ENCODE measurements around the gene FOXP3. TPM values are rescaled to one million over a fixed set of nuclear protein-coding genes. Genes with fewer than 3 reads are reported as not detected.

The FOXP3 gene
- total RNA-seq, 1 experiment from 2014 or later = 0.42 TPM

- DNase-seq (ENCODE audit: low spot score) (no peak), ATAC-seq (no peak)
- Mint-ChIP-seq H3K27me3 (ENCODE audit: low read depth) (peaks cover 2% of the 10 kb centered on the region; the same call in 1 of the 2 replicates), H3K27ac (no peak overlapping the region), H3K9me3 (no peaks in the 10 kb centered on the region), H3K4me1 (no peaks in the 10 kb centered on the region), H3K4me3 (no peak overlapping the region), H3K36me3 (no peaks in the 10 kb centered on the region)
- CTCF ChIA-PET = interaction anchor here (1.6 kb wide), 1 partner anchor 66 kb away, joined by 4 read pairs; no protein-coding TSS in a partner anchor
- POLR2A ChIA-PET = no interaction called here
- TF ChIP-seq, protein P1, sequence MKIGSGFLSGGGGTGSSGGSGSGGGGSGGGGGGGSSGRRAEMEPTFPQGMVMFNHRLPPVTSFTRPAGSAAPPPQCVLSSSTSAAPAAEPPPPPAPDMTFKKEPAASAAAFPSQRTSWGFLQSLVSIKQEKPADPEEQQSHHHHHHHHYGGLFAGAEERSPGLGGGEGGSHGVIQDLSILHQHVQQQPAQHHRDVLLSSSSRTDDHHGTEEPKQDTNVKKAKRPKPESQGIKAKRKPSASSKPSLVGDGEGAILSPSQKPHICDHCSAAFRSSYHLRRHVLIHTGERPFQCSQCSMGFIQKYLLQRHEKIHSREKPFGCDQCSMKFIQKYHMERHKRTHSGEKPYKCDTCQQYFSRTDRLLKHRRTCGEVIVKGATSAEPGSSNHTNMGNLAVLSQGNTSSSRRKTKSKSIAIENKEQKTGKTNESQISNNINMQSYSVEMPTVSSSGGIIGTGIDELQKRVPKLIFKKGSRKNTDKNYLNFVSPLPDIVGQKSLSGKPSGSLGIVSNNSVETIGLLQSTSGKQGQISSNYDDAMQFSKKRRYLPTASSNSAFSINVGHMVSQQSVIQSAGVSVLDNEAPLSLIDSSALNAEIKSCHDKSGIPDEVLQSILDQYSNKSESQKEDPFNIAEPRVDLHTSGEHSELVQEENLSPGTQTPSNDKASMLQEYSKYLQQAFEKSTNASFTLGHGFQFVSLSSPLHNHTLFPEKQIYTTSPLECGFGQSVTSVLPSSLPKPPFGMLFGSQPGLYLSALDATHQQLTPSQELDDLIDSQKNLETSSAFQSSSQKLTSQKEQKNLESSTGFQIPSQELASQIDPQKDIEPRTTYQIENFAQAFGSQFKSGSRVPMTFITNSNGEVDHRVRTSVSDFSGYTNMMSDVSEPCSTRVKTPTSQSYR (CRISPR knock-in tag; IDR thresholded peaks at IDR 0.05) = no peak
- no peak for TF ChIP-seq FOXK1 (CRISPR knock-in tag; IDR thresholded peaks at IDR 0.05)
- TF ChIP-seq, protein P2, sequence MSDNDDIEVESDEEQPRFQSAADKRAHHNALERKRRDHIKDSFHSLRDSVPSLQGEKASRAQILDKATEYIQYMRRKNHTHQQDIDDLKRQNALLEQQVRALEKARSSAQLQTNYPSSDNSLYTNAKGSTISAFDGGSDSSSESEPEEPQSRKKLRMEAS (CRISPR knock-in tag; IDR thresholded peaks at IDR 0.05) = no peak
- no peak for TF ChIP-seq KAT7 (CRISPR knock-in tag; IDR thresholded peaks at IDR 0.05; ENCODE audit: borderline replicate concordance)
- TF ChIP-seq HMGA2 (CRISPR knock-in tag; IDR thresholded peaks at IDR 0.05) = no peak
- TF ChIP-seq, protein P3, sequence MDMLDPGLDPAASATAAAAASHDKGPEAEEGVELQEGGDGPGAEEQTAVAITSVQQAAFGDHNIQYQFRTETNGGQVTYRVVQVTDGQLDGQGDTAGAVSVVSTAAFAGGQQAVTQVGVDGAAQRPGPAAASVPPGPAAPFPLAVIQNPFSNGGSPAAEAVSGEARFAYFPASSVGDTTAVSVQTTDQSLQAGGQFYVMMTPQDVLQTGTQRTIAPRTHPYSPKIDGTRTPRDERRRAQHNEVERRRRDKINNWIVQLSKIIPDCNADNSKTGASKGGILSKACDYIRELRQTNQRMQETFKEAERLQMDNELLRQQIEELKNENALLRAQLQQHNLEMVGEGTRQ (CRISPR knock-in tag; IDR thresholded peaks at IDR 0.05) = no peak
- no peak for TF ChIP-seq MLX (CRISPR knock-in tag; IDR thresholded peaks at IDR 0.05)
- no peak for TF ChIP-seq STAT6 (CRISPR knock-in tag; conservative IDR thresholded peaks at IDR 0.05; ENCODE audit: low read depth)
- no peak for TF ChIP-seq SMAD4 (CRISPR knock-in tag; IDR thresholded peaks at IDR 0.05)
Measured at GRCh38 chrX:49258749-49259124, 5.8 kb downstream of the FOXP3 start.

DNA sequence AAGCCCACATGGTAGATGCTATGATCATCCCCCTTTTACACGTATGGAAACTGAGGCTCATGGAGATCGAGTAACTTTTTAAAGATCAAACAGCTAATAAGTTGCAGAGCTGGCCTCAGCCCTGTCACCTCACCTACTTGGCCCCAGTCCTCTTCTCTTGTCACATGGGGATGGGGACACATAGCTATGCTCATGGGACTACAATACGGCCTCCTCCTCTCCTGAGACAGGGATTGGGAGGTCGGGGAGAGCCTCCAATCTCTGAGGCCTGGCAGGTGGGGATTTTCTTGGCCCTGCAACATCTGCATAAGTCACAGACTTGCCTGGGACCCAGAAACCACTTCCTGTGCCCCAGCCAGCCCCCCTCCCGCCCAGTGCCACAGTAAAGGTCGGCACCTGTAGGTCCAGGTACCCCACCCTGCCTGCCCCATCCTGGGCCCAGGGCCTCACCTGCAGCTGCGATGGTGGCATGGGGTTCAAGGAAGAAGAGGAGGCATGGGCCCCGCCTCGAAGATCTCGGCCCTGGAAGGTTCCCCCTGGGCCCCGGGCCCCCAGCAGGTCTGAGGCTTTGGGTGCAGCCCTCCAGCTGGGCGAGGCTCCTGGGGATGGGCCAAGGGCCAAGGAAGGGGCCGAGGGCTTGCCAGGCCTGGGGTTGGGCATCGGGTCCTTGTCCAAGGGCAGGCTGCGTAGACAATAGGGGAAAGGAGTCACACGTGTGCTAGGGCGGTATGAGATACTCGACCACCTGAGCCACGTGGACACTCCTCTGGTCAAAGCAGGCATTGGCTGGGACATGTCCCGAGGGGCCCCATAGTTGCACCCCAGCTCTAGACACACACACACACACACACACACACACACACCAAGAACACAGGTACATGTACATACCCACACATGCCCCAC lies 6.4 kb downstream of the FOXP3 start:
- H3K9me3 Mint-ChIP-seq = no peaks in the 10 kb centered on the region
- DNase-seq (ENCODE audit: low spot score) (no peak), ATAC-seq (no peak)
- H3K4me3 Mint-ChIP-seq = no peak overlapping the region
- H3K27ac Mint-ChIP-seq = no peak overlapping the region
- H3K27me3 Mint-ChIP-seq (ENCODE audit: low read depth) = peaks cover 2% of the 10 kb centered on the region; the same call in 1 of the 2 replicates
- TF ChIP-seq USF1 (CRISPR knock-in tag; IDR thresholded peaks at IDR 0.05) (no peak), ZNF121 (CRISPR knock-in tag; IDR thresholded peaks at IDR 0.05) (no peak), TEAD1 (CRISPR knock-in tag; IDR thresholded peaks at IDR 0.05) (no peak), CREB1 (CRISPR knock-in tag; IDR thresholded peaks at IDR 0.05) (no peak), ZSCAN18 (CRISPR knock-in tag; IDR thresholded peaks at IDR 0.05) (no peak), SP1 (CRISPR knock-in tag; conservative IDR thresholded peaks at IDR 0.05) (no peak)
- TF ChIP-seq, protein P4, sequence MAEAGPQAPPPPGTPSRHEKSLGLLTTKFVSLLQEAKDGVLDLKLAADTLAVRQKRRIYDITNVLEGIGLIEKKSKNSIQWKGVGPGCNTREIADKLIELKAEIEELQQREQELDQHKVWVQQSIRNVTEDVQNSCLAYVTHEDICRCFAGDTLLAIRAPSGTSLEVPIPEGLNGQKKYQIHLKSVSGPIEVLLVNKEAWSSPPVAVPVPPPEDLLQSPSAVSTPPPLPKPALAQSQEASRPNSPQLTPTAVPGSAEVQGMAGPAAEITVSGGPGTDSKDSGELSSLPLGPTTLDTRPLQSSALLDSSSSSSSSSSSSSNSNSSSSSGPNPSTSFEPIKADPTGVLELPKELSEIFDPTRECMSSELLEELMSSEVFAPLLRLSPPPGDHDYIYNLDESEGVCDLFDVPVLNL (CRISPR knock-in tag; IDR thresholded peaks at IDR 0.05; ENCODE audit: borderline replicate concordance, low read depth) = no peak
- no peaks in the 10 kb centered on the region for H3K4me1 Mint-ChIP-seq
- no peaks in the 10 kb centered on the region for H3K36me3 Mint-ChIP-seq
- ChIA-PET CTCF (interaction anchor here (1.6 kb wide), 1 partner anchor 65 kb away, joined by 4 read pairs; no protein-coding TSS in a partner anchor), POLR2A (no interaction called here)

Measured in WTC11 (cell line).